Colonic mucosa (tissue), 4 donors: ENCODE data around the gene DACT2. TPM values are rescaled to one million over a fixed set of nuclear protein-coding genes. Genes with fewer than 3 reads are reported as not detected.

Source experiments
- DNase-seq: peaks from one replicate; pipeline ENCODE4 v3.0.0-alpha.2; 2020
- H3K27ac ChIP-seq: fragments of 200-600 bp; one replicate; pipeline ENCODE4 v1.8.0; 2021
- H3K27me3 ChIP-seq: fragments of 200-600 bp; one replicate; pipeline ENCODE4 v1.8.0; 2021
- H3K36me3 ChIP-seq: fragments of 200-600 bp; one replicate; pipeline ENCODE4 v1.8.0; 2021
- H3K4me1 ChIP-seq: fragments of 200-600 bp; one replicate; pipeline ENCODE4 v1.8.0; 2021; ENCODE audit warnings: mild to moderate bottlenecking
- H3K4me3 ChIP-seq: fragments of 200-600 bp; one replicate; pipeline ENCODE4 v1.8.0; 2021
- H3K9ac ChIP-seq, 2 donors: one replicate each; pipeline ENCODE4 v1.7.0; 2013; ENCODE audit warnings: control low read depth in 2 of 2, low read depth in 2 of 2, low read length in 2 of 2
- H3K9me3 ChIP-seq: fragments of 200-600 bp; one replicate; pipeline ENCODE4 v1.8.0; 2021
- CTCF ChIP-seq: fragments of 200-600 bp; IDR thresholded peaks from one replicate; pipeline ENCODE4 v1.8.0; 2022; ENCODE audit warnings: antibody characterized with exemption, mild to moderate bottlenecking
- intact Hi-C: fragments of 100-400 bp; cut with DNase I; formaldehyde crosslinking; loops from one replicate; pipeline ENCODE4 v1.14.1; 2022
- total RNA-seq, 2 donors: library from RNA; stranded (reverse); fragmentation: NEBNext Ultra II Directional in 1 of 2; extraction: Animal tissue kit (Norgen Biotek cat#: 25700) in 1 of 2; gene quantifications; one replicate each; pipeline ENCODE4 v1.2.1, GENCODE V29; 2021
- donor health status: healthy.
- donor health status: DM: no; HTN: no; CAD: no.
- donor health status: DM: no; HTN: no; CAD: no.

Gene DACT2
- total RNA-seq, 2 donors from 2014 or later, result 2.0 TPM

- Histone ChIP-seq H3K4me3 (no peak overlapping the region), H3K27me3 (no peaks in the 10 kb centered on the region), H3K27ac (peak overlapping the region; percentile 60), H3K36me3 (no peaks in the 10 kb centered on the region), H3K9me3 (no peaks in the 10 kb centered on the region), H3K9ac (no peak overlapping the region), H3K4me1 (no peaks in the 10 kb centered on the region)
- intact Hi-C loops, result no loop called here
- DNase-seq, result no peak
- TF ChIP-seq CTCF, result no peak
These were observed 59.1 kb downstream of the DACT2 start for GRCh38 chr6:168260420-168260987.

GRCh38 chr6:168258795-168259194 is 60.8 kb downstream of the DACT2 start:
- Histone ChIP-seq H3K9ac (no peak overlapping the region), H3K9me3 (no peaks in the 10 kb centered on the region), H3K27ac (no peak overlapping the region), H3K4me1 (no peaks in the 10 kb centered on the region), H3K4me3 (no peak overlapping the region), H3K27me3 (no peaks in the 10 kb centered on the region), H3K36me3 (no peaks in the 10 kb centered on the region)
- DNase-seq, result no peak
- no peak for TF ChIP-seq CTCF
- intact Hi-C loops, result no loop called here

DNA sequence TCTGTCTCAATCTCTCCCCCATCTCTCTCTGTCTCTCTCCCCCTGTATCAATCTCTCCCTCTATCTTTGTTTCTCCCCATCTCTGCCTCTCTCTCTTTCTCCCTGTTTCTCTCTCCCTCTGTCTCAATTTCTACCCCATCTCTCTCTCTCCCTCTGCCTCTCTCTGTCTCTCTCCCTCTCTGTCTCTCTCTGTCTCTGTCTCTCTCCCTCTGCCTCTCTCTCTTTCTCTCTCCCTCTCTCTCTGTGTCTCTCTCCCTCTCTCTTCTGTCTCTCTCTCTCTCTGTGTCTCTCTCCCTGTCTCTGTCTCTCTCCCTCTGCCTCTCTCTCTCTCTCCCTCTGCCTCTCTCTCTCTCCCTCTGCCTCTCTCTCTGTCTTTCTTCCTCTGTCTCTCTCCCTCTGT is 62.6 kb downstream of the DACT2 start:
- no peaks in the 10 kb centered on the region for H3K27me3 ChIP-seq
- no peaks in the 10 kb centered on the region for H3K9me3 ChIP-seq
- no peaks in the 10 kb centered on the region for H3K4me1 ChIP-seq
- H3K4me3 ChIP-seq, result no peak overlapping the region
- intact Hi-C loops, result no loop called here
- H3K36me3 ChIP-seq, result no peaks in the 10 kb centered on the region
- TF ChIP-seq CTCF, result no peak
- no peak overlapping the region for H3K27ac ChIP-seq
- no peak for DNase-seq
- no peak overlapping the region for H3K9ac ChIP-seq

Other genes starting within 250 kb of the DACT2 start
- 10 to 100 TPM in 1 of 2 donors, 1 to 10 TPM in 1; 2.3 to 21.0 TPM for gene FRMD1, start 240.6 kb downstream of the DACT2 start, total RNA-seq
- gene SMOC2, start 121.4 kb upstream of the DACT2 start, total RNA-seq, result 10 to 100 TPM; 25.6 to 29.6 TPM